Activated T-helper 9 cell treated with anti-CD3 and anti-CD28 coated beads, Interleukin-2, amount 50 U/mL, for 16 hours (primary cell): ENCODE data around the gene SLC25A41.
A peak's percentile ranks its signal among the peaks of the same experiment; 100 is the strongest.
"Not testable (repeated sequence)": the region's sequence is repeated elsewhere in the genome, so short reads cannot be mapped to it uniquely, and the experiment has no call there.

Experiments
- DNase-seq: peaks from one replicate; pipeline ENCODE4 v3.0.0-alpha.2; 2020; ENCODE audit warnings: low read depth

The SLC25A41 gene

GRCh38 chr19:6412061-6412446 is 21.5 kb downstream of the SLC25A41 start:
- DNase-seq, result no peak

DNA sequence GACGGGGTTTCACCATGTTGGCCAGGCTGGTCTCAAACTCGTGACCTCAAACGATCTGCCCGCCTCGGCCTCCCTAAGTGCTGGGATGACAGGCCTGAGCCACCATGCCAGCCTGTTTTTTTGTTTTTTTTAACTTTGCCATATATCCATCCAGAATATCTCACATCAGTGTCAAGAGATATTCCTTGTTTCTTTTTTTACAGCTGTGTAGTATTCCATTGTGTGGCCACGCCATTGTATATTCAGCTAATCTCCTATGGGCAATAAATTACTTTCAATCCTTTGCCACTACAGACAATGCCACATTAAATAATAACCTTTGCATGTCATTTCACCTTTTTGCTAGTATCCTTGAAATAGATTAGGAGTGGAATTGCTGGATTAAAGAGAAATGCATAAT is 24.2 kb downstream of the SLC25A41 start:
- no peak for DNase-seq

- DNase-seq, result no peak
Observed at GRCh38 chr19:6406401-6406800, 27.2 kb downstream of the SLC25A41 start.

- DNase-seq, result no peak
Observed at GRCh38 chr19:6402837-6403608, 30.5 kb downstream of the SLC25A41 start.

DNA sequence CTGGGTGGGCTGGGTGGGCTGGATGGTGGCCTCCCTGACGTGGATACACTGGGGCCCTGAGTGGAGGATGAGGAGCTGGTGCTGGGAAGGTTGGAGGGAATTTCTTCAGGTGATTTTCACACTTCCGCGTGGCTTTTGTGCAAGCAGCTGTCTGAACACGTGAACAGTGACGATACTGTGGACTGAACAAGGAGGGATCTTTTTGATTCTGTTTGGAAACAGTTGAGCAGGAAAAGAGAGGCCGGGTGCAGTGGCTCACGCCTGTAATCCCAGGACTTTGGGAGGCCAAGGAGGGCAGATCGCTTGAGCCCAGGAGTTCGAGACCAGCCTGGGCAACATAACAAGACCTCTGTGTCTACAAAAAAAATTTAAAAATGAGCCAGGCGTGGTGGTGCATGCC is 31.5 kb downstream of the SLC25A41 start:
- no peak for DNase-seq

- DNase-seq, result not testable (repeated sequence)
Observed at GRCh38 chr19:6400062-6400944, 33.3 kb downstream of the SLC25A41 start.

GRCh38 chr19:6396305-6396704 is 37.3 kb downstream of the SLC25A41 start:
- no peak for DNase-seq

- DNase-seq, result no peak
Observed at GRCh38 chr19:6394831-6395230, 38.7 kb downstream of the SLC25A41 start.

DNA sequence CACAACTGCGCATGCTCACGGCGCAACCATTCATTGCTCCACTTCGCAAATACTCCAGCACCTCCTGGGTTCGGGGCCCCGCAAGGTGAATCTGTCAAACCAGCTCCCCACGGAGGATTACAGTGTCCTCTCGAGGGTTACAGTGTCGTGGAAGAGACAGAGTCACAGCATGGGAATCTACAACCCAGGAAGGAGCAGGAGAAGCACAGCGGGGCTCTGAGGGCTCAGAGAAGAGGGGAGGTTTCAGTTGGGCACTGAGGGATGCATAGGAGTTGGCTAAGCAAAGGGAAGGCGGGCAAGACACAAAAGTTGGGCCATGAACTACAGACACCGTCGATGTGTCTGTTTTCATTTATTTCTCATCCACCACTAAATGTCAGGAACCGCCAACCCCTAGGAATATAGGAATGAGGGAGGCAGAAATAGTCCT is 39.6 kb downstream of the SLC25A41 start:
- peak; percentile 53 for DNase-seq

DNA sequence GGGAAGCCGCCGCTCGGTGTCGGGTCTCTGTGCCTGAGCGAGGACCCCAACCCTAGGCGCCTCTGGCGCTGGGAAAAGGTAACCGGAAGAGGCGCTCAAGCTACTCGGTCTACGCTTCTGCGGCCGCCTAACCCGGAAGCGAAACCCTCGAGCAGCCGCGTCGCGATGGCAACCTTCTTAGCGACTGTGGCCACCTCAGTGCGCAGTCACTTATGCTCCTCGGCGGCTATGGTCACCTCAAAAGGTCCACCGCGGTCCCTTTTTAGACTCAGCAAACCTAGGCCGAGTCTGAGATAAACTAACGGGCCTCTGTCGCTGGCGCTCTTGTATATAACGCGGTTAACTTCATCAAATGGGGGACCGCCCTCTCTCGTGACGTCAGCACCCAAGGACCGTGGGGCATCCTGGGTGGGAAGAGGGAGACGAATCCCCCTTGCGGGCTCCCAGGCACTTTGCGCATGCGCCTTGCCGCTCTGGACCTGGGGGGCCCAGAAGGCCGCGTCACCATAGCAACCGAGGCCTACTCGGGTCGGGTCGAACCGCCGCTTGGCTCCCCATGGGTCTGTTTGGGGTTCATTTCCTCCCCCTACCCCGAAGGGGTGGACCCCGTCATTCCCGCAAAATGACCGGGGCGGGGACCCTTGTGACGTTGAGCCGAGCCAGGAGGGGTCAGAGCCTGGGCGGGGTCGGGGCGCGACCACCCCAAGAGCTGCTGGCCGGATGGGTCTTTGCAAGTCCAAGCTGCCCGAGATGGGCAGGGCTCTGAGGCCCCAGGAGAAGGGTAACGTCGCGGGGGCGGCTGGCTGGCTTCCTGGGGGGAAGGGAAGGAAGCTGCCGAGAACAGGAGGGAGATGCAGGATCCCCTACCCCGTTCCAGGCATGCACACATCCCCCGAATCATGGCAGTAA is 40.2 kb downstream of the SLC25A41 start, which contains the start of gene GTF2F1:
TSS of gene GTF2F1 (minus strand) at position 91 of the 909 bp plus-strand sequence. CDS start 169 bp downstream, outside the sequence.
- DNase-seq, result peak; percentile 90

GRCh38 chr19:6392221-6393073 is 41.1 kb downstream of the SLC25A41 start:
- no peak for DNase-seq

DNA sequence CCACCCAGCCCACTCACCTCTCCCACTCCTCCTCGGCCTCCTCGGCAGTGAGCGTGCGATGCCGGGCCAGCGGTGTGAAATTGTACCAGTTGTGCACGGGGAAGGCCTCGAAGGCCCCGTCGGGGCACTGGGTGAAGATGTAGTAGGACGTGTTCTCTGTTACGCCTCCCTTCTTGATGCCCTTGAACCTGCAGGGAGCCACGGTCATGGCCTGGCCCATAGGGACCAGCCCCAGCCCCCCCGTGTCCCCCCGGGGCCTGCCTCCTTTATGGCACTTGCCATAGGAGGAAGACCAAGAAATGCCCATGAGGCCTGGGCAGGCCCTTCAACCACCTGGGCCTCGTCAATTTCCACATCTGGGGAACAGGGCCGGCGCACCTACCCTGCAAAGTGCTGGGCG is 46.2 kb downstream of the SLC25A41 start:
- no peak for DNase-seq

DNA sequence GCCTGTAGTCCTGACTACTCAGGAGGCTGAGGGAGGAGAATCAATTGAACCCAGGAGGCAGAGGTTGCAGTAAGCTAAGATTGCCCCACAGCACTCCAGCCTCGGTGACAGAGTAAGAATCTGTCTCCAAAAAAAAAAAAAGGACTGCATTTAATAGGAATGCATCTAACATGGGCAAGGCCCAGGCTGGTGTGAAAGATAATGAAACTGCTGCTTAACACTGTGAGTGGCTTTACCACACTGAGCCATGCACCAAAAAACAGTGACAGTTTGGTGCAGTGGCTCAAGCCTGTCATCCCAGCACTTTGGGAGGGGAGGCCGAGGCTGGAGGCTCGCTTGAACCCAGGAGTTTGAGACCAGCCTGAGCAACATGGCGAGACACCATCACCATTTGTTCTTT is 49.2 kb downstream of the SLC25A41 start:
- no peak for DNase-seq

DNA sequence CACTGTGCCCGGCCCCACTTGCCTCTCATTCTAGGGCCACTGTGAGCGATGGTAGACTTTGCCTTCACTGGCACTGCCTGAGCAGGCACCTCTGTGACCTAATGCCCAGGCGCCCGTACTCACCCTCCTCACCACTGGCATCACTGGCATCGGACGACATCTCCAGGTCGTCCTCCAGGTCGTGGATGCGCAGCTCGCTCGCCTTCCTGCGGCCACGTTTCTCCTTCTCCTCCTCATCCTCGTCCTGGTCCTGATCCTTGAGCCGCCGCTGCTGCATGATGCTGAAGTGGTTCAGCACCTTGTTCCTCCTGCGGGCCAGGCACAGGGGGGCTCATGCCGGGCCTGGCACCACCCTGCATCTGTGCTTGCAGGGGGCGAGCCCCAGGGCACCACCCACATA is 50.4 kb downstream of the SLC25A41 start:
- DNase-seq, result no peak

DNA sequence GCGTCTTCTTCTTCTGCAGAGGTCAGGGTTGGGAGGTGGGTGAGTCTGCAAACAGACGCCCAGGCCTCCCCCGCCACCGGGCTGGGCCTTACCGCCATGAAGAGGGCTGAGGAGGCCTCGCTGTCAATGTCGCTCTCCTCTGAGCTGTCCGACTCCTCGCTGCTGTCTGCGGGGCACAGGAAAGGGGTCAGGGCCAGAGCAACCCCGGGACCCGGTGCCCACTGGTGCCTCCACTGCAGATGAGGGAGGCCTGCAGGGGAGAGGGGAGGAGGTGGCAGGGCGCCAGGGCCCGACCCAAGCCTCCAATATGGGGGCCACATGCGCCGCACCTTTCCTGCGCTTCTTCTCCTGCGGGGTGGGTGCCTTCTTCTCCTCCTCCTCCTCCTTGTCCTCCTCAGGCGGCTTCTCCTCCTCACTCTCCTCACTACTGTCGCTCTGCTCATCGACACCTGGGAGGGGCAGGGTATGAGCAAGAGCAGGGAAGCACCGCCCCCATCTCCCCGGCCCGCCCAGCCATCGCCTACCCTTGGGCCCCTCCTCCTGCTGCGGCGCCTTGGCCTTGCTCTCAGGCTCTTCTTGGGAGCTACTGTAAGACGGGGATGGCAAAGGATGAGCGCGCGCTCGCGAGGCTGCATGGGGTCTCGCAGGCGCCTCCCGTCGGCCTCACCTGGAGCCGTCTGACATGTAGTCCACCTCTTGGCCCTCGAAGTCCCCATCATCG is 52.4 kb downstream of the SLC25A41 start:
- DNase-seq, result no peak

DNA sequence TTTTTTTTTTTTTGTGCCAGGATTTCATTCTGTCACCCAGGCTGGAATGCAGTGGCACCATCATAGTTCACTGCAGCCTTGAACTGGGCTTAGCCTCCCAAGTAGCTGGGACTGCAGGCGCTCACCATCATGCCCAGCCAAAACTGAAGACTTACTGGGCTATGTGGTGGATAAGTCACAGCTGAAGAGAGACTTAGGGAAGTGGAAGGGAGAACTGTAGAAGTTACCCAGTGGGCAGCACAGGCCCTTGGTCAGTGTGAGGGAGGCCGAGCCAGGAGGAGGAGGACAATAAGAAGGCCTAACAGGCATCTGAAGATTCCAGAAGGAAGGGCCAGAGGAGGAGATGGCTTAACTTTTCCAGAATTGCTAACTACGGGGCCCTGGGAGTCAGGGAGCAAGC is 53.8 kb downstream of the SLC25A41 start:
- DNase-seq, result no peak

DNA sequence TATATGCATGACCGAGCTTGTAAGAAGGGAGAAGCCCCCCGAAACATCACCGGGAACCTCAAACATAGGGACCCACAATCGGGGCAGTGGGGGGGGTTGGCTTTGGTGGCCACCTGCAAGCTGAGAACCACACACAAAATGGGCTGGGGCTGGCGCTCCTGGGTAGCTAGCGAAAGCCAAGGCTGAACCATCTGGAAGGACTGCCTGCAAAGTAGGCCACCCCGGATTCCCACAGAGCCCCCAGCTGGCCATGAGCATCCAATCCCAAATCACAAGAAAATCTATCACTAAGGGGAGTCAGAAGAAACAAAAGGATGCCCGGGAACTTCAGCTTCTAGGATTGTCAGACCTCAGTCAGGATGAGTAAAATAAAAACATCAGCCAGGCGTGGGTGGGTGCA is 55.1 kb downstream of the SLC25A41 start:
- no peak for DNase-seq

DNA sequence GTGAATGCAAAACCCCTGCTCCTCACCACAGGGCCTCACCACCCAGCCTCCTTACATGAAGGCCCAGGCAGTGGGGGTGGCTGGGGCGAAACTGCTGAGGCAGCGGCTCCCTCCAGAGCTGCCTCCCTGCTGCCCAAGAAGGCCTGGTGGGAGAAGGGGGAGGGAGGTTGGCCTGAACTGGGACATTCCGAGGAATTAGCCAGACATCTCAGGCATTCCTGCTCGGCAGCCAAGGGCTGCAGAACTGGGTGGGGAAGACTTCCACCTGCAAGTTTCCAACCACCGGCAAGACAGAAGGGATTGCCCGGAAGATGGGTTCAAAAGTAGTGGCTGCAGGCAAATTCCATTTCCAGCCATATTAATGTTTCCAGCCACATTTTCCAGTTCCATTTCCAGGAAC is 55.5 kb downstream of the SLC25A41 start:
- DNase-seq, result no peak

- no peak for DNase-seq
Observed at GRCh38 chr19:6376512-6377190, 56.9 kb downstream of the SLC25A41 start.
